NCI-H1436 (cell line): ENCODE data around the gene EXOC7.
A peak's percentile ranks its signal among the peaks of the same experiment; 100 is the strongest.
"Not testable (repeated sequence)": the region's sequence is repeated elsewhere in the genome, so short reads cannot be mapped to it uniquely, and the experiment has no call there.

ENCODE experiments used
- DNase-seq: peaks from one replicate; lab custom pipeline; 2025; lab: John Stamatoyannopoulos, UW

EXOC7 gene

GRCh38 chr17:76042868-76043267 is 60.7 kb downstream of the EXOC7 start:
- DNase-seq: not testable (repeated sequence)

GRCh38 chr17:76040376-76040775 is 63.2 kb downstream of the EXOC7 start:
- no peak for DNase-seq

GRCh38 chr17:76039121-76039520 is 64.5 kb downstream of the EXOC7 start:
- no peak for DNase-seq

- no peak for DNase-seq
Measured at GRCh38 chr17:76038050-76038449, 65.5 kb downstream of the EXOC7 start.

- DNase-seq: no peak
Measured at GRCh38 chr17:76036497-76037261, 66.9 kb downstream of the EXOC7 start.

GRCh38 chr17:76034428-76035350 is 68.9 kb downstream of the EXOC7 start:
- DNase-seq: no peak

GRCh38 chr17:76033139-76033538 is 70.4 kb downstream of the EXOC7 start:
- no peak for DNase-seq

- DNase-seq: no peak
Measured at GRCh38 chr17:76032780-76033108, 70.8 kb downstream of the EXOC7 start.

- peak; percentile 18 for DNase-seq
Measured at GRCh38 chr17:76032073-76032779, 71.4 kb downstream of the EXOC7 start.
